HT-29 (cell line): ENCODE results near the gene UBAC1. TPM values are rescaled to one million over a fixed set of nuclear protein-coding genes. Genes with fewer than 3 reads are reported as not detected.
"Not testable (repeated sequence)": the region's sequence is repeated elsewhere in the genome, so short reads cannot be mapped to it uniquely, and the experiment has no call there.

Experiments
- DNase-seq: peaks from one replicate; pipeline ENCODE4 v3.0.0-alpha.2; 2015; ENCODE audit warnings: low spot score
- total RNA-seq: library from RNA; depleted of rRNA; stranded (reverse); fragments of >200 nt; shearing (Covaris generic); gene quantifications from 2 replicates; pipeline ENCODE4 v1.2.3, GENCODE V29; 2014

Gene UBAC1
- total RNA-seq, 1 experiment from 2014 or later, result 53.0 TPM

GRCh38 chr9:135960411-135961276 lies 529 bp downstream of the UBAC1 start:
- peak; percentile 40 for DNase-seq

GRCh38 chr9:135959814-135960213 lies 1.4 kb downstream of the UBAC1 start:
- no peak for DNase-seq

- DNase-seq, result no peak
Observed at GRCh38 chr9:135958485-135958884, 2.7 kb downstream of the UBAC1 start.

- DNase-seq, result no peak
Observed at GRCh38 chr9:135957431-135957830, 3.7 kb downstream of the UBAC1 start.

- DNase-seq, result no peak
Observed at GRCh38 chr9:135956802-135957174, 4.4 kb downstream of the UBAC1 start.

GRCh38 chr9:135955934-135956801 lies 5.0 kb downstream of the UBAC1 start:
- no peak for DNase-seq

GRCh38 chr9:135952664-135953206 lies 8.4 kb downstream of the UBAC1 start:
- no peak for DNase-seq

GRCh38 chr9:135951889-135952663 lies 9.1 kb downstream of the UBAC1 start:
- DNase-seq, result no peak

- DNase-seq, result not testable (repeated sequence)
Observed at GRCh38 chr9:135951310-135951709, 9.9 kb downstream of the UBAC1 start.

GRCh38 chr9:135950841-135951240 lies 10.3 kb downstream of the UBAC1 start:
- DNase-seq, result not testable (repeated sequence)

GRCh38 chr9:135950135-135950682 lies 11.0 kb downstream of the UBAC1 start:
- DNase-seq, result no peak

GRCh38 chr9:135949501-135950134 lies 11.6 kb downstream of the UBAC1 start:
- DNase-seq, result no peak

- no peak for DNase-seq
Observed at GRCh38 chr9:135948968-135949367, 12.2 kb downstream of the UBAC1 start.

- DNase-seq, result no peak
Observed at GRCh38 chr9:135948446-135948845, 12.7 kb downstream of the UBAC1 start.

GRCh38 chr9:135947582-135947981 lies 13.6 kb downstream of the UBAC1 start:
- DNase-seq, result no peak

- not testable (repeated sequence) for DNase-seq
Observed at GRCh38 chr9:135947105-135947504, 14.1 kb downstream of the UBAC1 start.

GRCh38 chr9:135946392-135946994 lies 14.7 kb downstream of the UBAC1 start:
- no peak for DNase-seq

- no peak for DNase-seq
Observed at GRCh38 chr9:135945969-135946368, 15.2 kb downstream of the UBAC1 start.

- DNase-seq, result no peak
Observed at GRCh38 chr9:135944444-135945252, 16.5 kb downstream of the UBAC1 start.
